Activated CD4-positive, alpha-beta T cell treated with anti-CD3 and anti-CD28 coated beads, Interleukin-10, Interleukin-2, amounts not matched to agents 100 ng/mL and 50 ng/mL, durations not matched to agents 16 hours and 8 hours (primary cell): ENCODE results near the gene POM121L2.
"Not testable (repeated sequence)": the region's sequence is repeated elsewhere in the genome, so short reads cannot be mapped to it uniquely, and the experiment has no call there.

Experiments used
- DNase-seq: peaks from one replicate; pipeline ENCODE4 v3.0.0-alpha.2; 2020

POM121L2 gene

GRCh38 chr6:27293436-27294098, 18.5 kb downstream of the POM121L2 start:
- DNase-seq: peak; percentile 63

DNA sequence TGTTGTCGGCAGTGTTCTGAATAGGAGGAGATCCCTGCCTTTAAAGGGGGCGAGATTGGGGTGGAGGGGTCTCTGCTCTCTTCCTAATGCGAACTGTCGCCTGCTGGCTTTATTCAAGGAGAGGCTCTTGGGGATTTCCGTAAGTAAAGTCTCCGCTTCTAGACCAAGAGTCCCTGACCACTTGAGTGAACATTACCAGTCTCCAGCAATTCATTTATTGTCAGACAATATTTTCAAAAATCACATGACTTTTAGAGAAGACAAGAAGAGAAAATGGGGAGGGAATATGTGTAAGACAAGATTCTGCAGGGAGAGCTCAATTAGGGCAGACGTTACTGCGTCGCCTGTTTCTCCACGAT, 21.2 kb downstream of the POM121L2 start:
- no peak for DNase-seq

DNA sequence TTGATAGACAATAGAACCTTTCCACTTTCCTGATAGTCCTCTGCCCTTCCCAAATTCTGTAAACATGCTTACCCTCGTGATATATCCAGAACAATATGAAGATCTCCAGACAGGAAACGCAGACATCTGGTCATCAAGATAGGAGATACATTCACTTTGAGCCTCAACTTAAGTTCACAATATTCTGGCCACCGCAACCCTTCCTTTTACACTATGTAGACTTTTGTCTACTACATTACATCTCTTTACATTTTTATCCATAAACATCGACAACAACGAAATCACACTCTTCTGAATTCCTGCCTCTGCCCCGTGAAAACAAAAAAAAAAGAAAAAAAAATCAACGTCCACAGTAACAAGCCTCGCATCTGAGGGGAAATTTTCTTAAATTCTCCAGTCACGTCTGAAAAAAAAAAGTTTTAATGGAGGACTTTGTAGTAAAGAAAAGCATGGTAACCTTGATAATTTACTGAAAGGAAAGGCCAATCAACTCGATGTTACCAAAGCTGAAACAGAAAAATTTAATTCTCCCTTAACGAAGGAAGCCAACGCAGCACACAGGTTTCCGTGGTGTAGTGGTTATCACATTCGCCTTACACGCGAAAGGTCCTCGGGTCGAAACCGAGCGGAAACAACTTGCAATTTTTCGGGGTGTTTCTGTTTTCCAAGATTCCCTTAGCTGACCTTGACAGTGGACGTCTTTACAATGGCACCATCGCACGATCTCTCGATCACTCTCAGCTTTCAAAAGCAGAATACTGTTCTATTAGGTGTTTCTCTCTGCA, 21.8 kb downstream of the POM121L2 start:
- peak; percentile 80 for DNase-seq

- no peak for DNase-seq
Measured at GRCh38 chr6:27288136-27289044, 23.7 kb downstream of the POM121L2 start.

- no peak for DNase-seq
Measured at GRCh38 chr6:27287751-27288135, 24.3 kb downstream of the POM121L2 start.

- DNase-seq: no peak
Measured at GRCh38 chr6:27286141-27286540, 25.9 kb downstream of the POM121L2 start.

- DNase-seq: no peak
Measured at GRCh38 chr6:27283279-27283678, 28.8 kb downstream of the POM121L2 start.

- no peak for DNase-seq
Measured at GRCh38 chr6:27281569-27281968, 30.5 kb downstream of the POM121L2 start.

DNA sequence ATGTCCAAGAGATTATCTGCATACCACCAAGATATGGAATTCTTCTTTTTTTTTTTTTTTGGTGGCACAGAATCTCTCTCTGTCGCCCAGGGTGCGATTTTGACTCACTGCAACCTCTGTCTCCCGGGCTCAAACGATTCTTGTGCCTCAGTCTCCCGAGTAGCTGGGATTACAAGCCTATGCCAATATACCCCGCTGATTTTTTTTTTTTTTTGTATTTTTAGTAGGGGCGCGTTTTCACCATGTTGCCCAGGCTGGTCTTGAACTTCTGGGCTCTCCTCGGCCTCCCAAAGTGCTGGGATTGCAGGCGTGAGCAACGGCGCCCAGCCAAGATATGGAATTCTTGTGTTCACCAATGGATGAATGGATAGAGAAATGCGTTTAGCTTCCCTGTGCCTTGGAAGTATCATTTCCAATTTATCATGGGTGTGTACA, 31.0 kb downstream of the POM121L2 start:
- no peak for DNase-seq

GRCh38 chr6:27280540-27281000, 31.5 kb downstream of the POM121L2 start:
- no peak for DNase-seq

- DNase-seq: peak; percentile 84
Measured at GRCh38 chr6:27280064-27280539, 32.0 kb downstream of the POM121L2 start.

GRCh38 chr6:27279513-27280063, 32.5 kb downstream of the POM121L2 start:
- DNase-seq: no peak

- DNase-seq: peak; percentile 70
Measured at GRCh38 chr6:27275025-27275956, 36.8 kb downstream of the POM121L2 start.

- no peak for DNase-seq
Measured at GRCh38 chr6:27273783-27274182, 38.3 kb downstream of the POM121L2 start.

- no peak for DNase-seq
Measured at GRCh38 chr6:27268803-27269202, 43.3 kb downstream of the POM121L2 start.

GRCh38 chr6:27267857-27268434, 44.1 kb downstream of the POM121L2 start:
- no peak for DNase-seq

DNA sequence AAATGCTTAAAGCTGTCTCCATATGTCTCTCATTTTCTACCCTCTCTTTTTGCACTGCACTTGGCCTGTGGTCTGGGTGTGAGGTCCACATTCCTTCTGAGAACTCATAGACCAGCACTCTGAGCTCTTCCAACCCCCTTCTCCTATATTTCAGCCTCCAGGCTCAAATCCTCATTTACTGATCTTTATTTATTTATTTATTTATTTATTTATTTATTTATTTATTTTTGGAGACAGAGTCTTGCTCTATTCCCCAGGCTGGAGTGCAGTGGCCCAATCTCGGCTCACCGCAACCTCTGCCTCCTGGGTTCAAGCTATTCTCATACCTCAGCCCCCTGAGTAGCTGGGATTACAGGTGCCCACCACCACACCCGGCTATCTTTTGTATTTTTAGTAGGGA, 45.1 kb downstream of the POM121L2 start:
- DNase-seq: not testable (repeated sequence)

- no peak for DNase-seq
Measured at GRCh38 chr6:27263886-27264285, 48.2 kb downstream of the POM121L2 start.

- DNase-seq: peak; percentile 18
Measured at GRCh38 chr6:27260836-27261375, 51.2 kb downstream of the POM121L2 start.

GRCh38 chr6:27260369-27260768, 51.7 kb downstream of the POM121L2 start:
- DNase-seq: no peak
